Naive thymus-derived CD4-positive, alpha-beta T cell (primary cell): ENCODE data around the gene SKIC8. TPM values are rescaled to one million over a fixed set of nuclear protein-coding genes. Genes with fewer than 3 reads are reported as not detected.

Source experiments
- ATAC-seq: fragments of 150-1000 bp; cut with Tn5 transposase; 2 replicates; pipeline ENCODE4 v1.10.0; 2021; ENCODE audit warnings: mild to moderate bottlenecking, moderate library complexity
- CTCF ChIA-PET: fragments of 350-600 bp; sonication (Branson Sonifier 250); formaldehyde crosslinking; loops from one replicate; lab custom pipeline; 2021; ENCODE audit warnings: antibody characterized with exemption; lab: Charles Lee
- POLR2A ChIA-PET: fragments of 350-600 bp; sonication (Branson Sonifier 250); formaldehyde crosslinking; loops from one replicate; lab custom pipeline; 2021; ENCODE audit warnings: antibody characterized with exemption, inconsistent platforms; lab: Charles Lee
- DNase-seq, 9 donors: peaks; one replicate each; pipeline versions ENCODE4 v3.0.0 to v3.0.0-alpha.2; 2020 to 2022; ENCODE audit warnings: mixed read lengths in 1 of 9
- H3K27ac ChIP-seq: one replicate; pipeline ENCODE4 v1.7.0; 2013; ENCODE audit warnings: mild to moderate bottlenecking, low read depth, low read length, moderate library complexity
- H3K27me3 ChIP-seq, 2 donors: one replicate each; pipeline ENCODE4 v1.7.0; 2013; ENCODE audit warnings: low read length in 2 of 2, mild to moderate bottlenecking in 2 of 2, moderate library complexity in 2 of 2; ENCODE audit not compliant: control insufficient read depth in 2 of 2, insufficient read depth in 2 of 2
- H3K36me3 ChIP-seq, 3 experiments: 1 replicate in 2 of 3; 2 replicates in 1 of 3; pipeline ENCODE4 v1.7.0; 2013; ENCODE audit warnings: low read length in 3 of 3, mild to moderate bottlenecking in 3 of 3, moderate library complexity in 1 of 3; ENCODE audit not compliant: insufficient read depth in 3 of 3, control insufficient read depth in 2 of 3
- H3K4me1 ChIP-seq, 2 donors: one replicate each; pipeline ENCODE4 v1.7.0; 2013; ENCODE audit warnings: low read length in 2 of 2, mild to moderate bottlenecking in 2 of 2, moderate library complexity in 1 of 2; ENCODE audit not compliant: control insufficient read depth in 2 of 2, insufficient read depth in 2 of 2
- H3K4me3 ChIP-seq: 2 replicates; pipeline ENCODE4 v1.7.0; 2013; ENCODE audit warnings: mild to moderate bottlenecking, low read length
- H3K9me3 ChIP-seq, 3 experiments: 1 replicate in 2 of 3; 2 replicates in 1 of 3; pipeline ENCODE4 v1.7.0; 2013; ENCODE audit warnings: low read length in 3 of 3; ENCODE audit not compliant: control insufficient read depth in 2 of 3
- H3K27ac Mint-ChIP-seq, 9 donors: one replicate each; pipeline ENCODE4 v1.8.0; 2020 to 2022; ENCODE audit warnings: mixed read lengths in 9 of 9, mild to moderate bottlenecking in 8 of 9, moderate library complexity in 5 of 9, inconsistent platforms in 2 of 9
- H3K27me3 Mint-ChIP-seq, 5 donors: one replicate each; pipeline ENCODE4 v1.8.0; 2021 to 2022; ENCODE audit warnings: mixed read lengths in 5 of 5, mild to moderate bottlenecking in 1 of 5
- H3K36me3 Mint-ChIP-seq, 5 donors: one replicate each; pipeline ENCODE4 v1.8.0; 2020 to 2022; ENCODE audit warnings: mixed read lengths in 5 of 5, mild to moderate bottlenecking in 3 of 5, inconsistent platforms in 1 of 5
- H3K4me1 Mint-ChIP-seq, 7 donors: one replicate each; pipeline ENCODE4 v1.8.0; 2020 to 2022; ENCODE audit warnings: mixed read lengths in 7 of 7, mild to moderate bottlenecking in 3 of 7, inconsistent platforms in 1 of 7
- H3K4me3 Mint-ChIP-seq, 10 donors: one replicate each; pipeline ENCODE4 v1.8.0; 2020 to 2022; ENCODE audit warnings: mild to moderate bottlenecking in 10 of 10, mixed read lengths in 10 of 10, moderate library complexity in 6 of 10, inconsistent platforms in 2 of 10
- H3K9me3 Mint-ChIP-seq, 11 donors: one replicate each; pipeline ENCODE4 v1.8.0; 2020 to 2022; ENCODE audit warnings: mixed read lengths in 11 of 11, mild to moderate bottlenecking in 4 of 11, inconsistent platforms in 1 of 11, moderate library complexity in 1 of 11
- intact Hi-C, 2 donors: fragments of 100-400 bp; cut with micrococcal nuclease; formaldehyde crosslinking; loops; one replicate each; pipeline ENCODE4 v1.15.1; 2023
- polyA plus RNA-seq, 2 donors: library from polyadenylated mRNA; unstranded; fragments of 300-500 nt; fragmentation: Illumina TruSeq; gene quantifications; one replicate each; pipeline ENCODE4 v1.2.3, GENCODE V29; 2021
- total RNA-seq, 6 experiments: library from RNA in 5 of 6; stranded (reverse) in 5 of 6; gene quantifications; 1 replicate in 5 of 6; 2 replicates in 1 of 6; pipeline ENCODE4 v1.2.3 and lab custom pipeline; 2021 to 2026

The SKIC8 gene
- total and polyA plus RNA-seq, 7 experiments from 2014 or later: 26.7 to 95.8 (median 45.4) TPM

DNA sequence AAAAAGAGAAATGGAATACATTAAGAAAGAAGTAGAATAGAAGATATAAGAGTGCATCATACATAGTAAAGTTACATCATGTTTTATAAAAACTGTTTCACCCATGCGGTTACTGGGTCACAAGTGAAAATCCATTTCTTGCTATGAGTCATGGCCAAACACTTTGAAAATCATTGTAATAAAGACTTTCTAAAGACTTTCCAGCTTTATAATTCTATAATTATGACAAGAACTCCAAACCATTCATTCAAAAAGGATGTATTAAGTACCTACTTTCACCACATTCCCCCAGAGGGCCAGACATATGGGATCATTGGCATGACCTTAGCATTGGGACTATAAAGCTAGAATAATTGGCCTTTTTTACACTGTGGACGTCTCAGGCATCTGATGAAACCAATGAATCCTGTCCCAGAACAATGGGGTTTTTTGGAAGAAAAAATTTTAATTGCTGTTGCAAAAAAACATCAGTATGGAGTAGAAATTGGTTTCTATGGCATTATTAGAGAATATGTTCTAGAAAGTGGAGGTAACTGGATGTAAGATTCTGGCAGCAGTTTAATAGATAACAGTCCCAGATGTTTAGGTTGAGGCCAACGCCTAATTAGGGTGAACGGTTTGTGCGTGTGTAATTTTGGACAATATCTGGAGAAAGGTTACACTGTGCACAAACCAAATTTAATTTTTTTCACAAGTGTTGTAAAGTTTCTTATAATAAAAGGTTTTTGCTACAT is 3.3 kb upstream of the SKIC8 start:
- peaks cover 0 to 10% (median 6%) of the 10 kb centered on the region in 5 donors for H3K27me3 Mint-ChIP-seq
- ChIA-PET POLR2A (no interaction called here), CTCF (no interaction called here)
- no peaks in the 10 kb centered on the region for H3K36me3 Mint-ChIP-seq
- H3K27me3 ChIP-seq: no peaks in the 10 kb centered on the region
- H3K9me3 Mint-ChIP-seq: no peaks in the 10 kb centered on the region
- no peaks in the 10 kb centered on the region for H3K9me3 ChIP-seq
- H3K36me3 ChIP-seq: no peaks in the 10 kb centered on the region
- ATAC-seq (no peak), DNase-seq (no peak)
- H3K4me3 ChIP-seq: no peak overlapping the region
- H3K4me1 Mint-ChIP-seq: peaks cover 6 to 27% (median 21%) of the 10 kb centered on the region in 7 donors
- H3K4me3 Mint-ChIP-seq: no peak overlapping the region
- H3K27ac ChIP-seq: no peak overlapping the region
- intact Hi-C loops: loop anchor here in 1 of 2 donors (10.0 kb wide), 1 partner anchor 402 kb away; no protein-coding TSS in a partner anchor
- peaks cover 8 to 15% of the 10 kb centered on the region in 2 donors for H3K4me1 ChIP-seq
- H3K27ac Mint-ChIP-seq: no peak overlapping the region

DNA sequence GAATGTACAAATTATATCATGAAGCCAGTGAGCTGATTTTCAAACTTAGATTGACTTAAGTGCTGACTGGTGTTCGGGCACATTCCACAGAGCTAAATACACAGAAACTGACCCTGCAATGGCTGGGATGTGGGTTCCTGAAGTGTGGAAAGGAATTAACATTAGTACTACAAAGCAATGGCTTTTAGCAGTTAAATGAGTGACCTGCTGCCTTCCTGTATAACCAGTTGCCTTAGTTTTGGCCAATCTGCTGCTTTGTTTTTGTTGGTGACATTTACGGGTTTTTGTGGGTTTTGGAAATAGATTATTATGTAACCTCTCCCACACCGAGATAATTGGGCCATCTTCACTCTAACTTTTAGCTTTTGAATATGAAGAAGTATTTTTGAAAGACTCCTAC is 2.4 kb upstream of the SKIC8 start:
- H3K4me3 Mint-ChIP-seq: peak overlapping the region in 3 of 10 donors; percentile 19 to 39 (median 27)
- H3K9me3 Mint-ChIP-seq: no peaks in the 10 kb centered on the region
- H3K4me1 ChIP-seq: peaks cover 8 to 15% of the 10 kb centered on the region in 2 donors
- CTCF ChIA-PET: no interaction called here
- H3K36me3 ChIP-seq: no peaks in the 10 kb centered on the region
- H3K27me3 Mint-ChIP-seq: peaks cover 0 to 7% (median 6%) of the 10 kb centered on the region in 5 donors
- H3K4me1 Mint-ChIP-seq: peaks cover 6 to 33% (median 26%) of the 10 kb centered on the region in 7 donors
- no peak overlapping the region for H3K27ac ChIP-seq
- no peaks in the 10 kb centered on the region for H3K36me3 Mint-ChIP-seq
- peak overlapping the region in 1 of 9 donors; percentile 42 for H3K27ac Mint-ChIP-seq
- no peaks in the 10 kb centered on the region for H3K9me3 ChIP-seq
- intact Hi-C loops: loop anchor here in 1 of 2 donors (10.0 kb wide), 1 partner anchor 403 kb away; no protein-coding TSS in a partner anchor
- H3K27me3 ChIP-seq: no peaks in the 10 kb centered on the region
- POLR2A ChIA-PET: interaction anchor here (1.8 kb wide), 1 partner anchor 9 kb away, joined by 4 read pairs; no protein-coding TSS in a partner anchor
- no peak for DNase-seq
- no peak for ATAC-seq
- no peak overlapping the region for H3K4me3 ChIP-seq

DNA sequence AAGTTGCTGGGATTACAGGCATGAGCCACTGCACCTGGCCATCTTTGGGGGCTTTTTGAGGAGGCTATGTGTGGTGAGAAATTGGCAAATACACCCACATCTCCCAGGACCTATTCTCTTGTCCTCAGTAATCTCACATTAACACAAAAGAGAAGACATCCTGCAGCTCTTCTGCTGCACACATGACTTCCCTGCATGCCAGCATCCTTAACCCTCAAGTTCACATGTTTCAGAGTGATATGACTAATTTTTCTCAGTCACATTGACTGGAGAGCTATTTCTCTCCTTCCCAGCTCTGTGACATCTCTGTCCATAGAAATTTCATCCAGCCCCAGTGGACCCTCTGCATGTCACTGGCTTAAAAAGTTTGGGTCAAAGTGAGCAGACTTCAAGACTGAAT is 1.9 kb upstream of the SKIC8 start:
- peaks cover 0 to 7% (median 5%) of the 10 kb centered on the region in 5 donors for H3K27me3 Mint-ChIP-seq
- peak overlapping the region in 6 of 9 donors; percentile 16 to 78 (median 54) for H3K27ac Mint-ChIP-seq
- POLR2A ChIA-PET: interaction anchor here (1.8 to 2.9 kb wide), 2 partner anchors 9 to 137 kb away, joined by 4 to 44 read pairs; partner anchors contain the start of gene IREB2
- CTCF ChIA-PET: no interaction called here
- DNase-seq (no peak), ATAC-seq (no peak)
- H3K4me3 ChIP-seq: no peak overlapping the region
- peaks cover 8 to 15% of the 10 kb centered on the region in 2 donors for H3K4me1 ChIP-seq
- no peak overlapping the region for H3K27ac ChIP-seq
- H3K4me1 Mint-ChIP-seq: peaks cover 6 to 34% (median 27%) of the 10 kb centered on the region in 7 donors
- no peaks in the 10 kb centered on the region for H3K9me3 ChIP-seq
- intact Hi-C loops: loop anchor here in 1 of 2 donors (10.0 kb wide), 1 partner anchor 403 kb away; no protein-coding TSS in a partner anchor
- H3K4me3 Mint-ChIP-seq: peak overlapping the region in 7 of 10 donors; percentile 14 to 74 (median 39)
- H3K27me3 ChIP-seq: no peaks in the 10 kb centered on the region
- no peaks in the 10 kb centered on the region for H3K9me3 Mint-ChIP-seq
- H3K36me3 ChIP-seq: no peaks in the 10 kb centered on the region
- no peaks in the 10 kb centered on the region for H3K36me3 Mint-ChIP-seq

DNA sequence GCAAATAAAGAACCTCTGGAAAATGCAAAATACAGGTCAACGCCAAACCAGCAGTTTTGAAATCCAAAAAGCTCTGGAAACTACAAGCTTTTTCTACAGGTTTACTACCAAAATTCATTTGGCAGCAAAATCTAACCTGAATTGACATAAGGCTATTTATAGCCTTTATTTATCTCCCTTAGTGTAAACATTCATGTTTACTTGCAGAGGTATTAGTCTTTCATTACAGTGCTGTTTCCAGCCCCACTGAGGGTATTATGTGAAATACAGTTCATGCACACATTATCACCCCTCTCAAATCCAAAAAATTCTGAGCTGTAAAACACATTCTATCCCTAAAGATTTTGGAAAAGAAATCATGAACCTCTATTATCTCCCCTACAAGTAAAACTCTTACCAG is 7.2 kb downstream of the SKIC8 start:
- no peak for ATAC-seq
- CTCF ChIA-PET: interaction anchor here (0.6 to 2.1 kb wide), 2 partner anchors 10 to 176 kb away, joined by 3 to 6 read pairs; no protein-coding TSS in a partner anchor

DNA sequence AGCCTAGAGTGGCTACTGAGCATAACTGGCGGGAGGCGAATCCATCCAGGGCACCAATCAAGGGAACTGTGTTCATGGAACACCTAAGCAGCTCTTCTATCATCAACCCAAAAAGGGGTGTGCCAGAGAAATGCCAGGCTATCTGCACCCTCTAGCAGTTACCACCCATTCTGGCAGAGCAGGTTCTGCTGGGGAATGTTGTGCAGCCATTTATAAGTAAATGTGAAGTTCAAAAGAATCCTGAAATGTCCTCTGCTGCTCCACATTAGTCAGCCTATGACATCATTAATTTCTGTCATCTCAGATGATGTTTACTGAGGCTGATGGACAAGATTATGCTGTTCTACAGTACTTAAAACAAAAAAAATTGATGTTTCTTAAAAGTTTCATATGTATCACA is 7.7 kb downstream of the SKIC8 start:
- Histone ChIP-seq H3K9me3 (no peaks in the 10 kb centered on the region), H3K4me3 (no peak overlapping the region), H3K27me3 (no peaks in the 10 kb centered on the region), H3K27ac (no peak overlapping the region), H3K36me3 (peaks cover 0 to 69% (median 5%) of the 10 kb centered on the region in 3 experiments), H3K4me1 (no peaks in the 10 kb centered on the region)
- Mint-ChIP-seq H3K4me3 (no peak overlapping the region), H3K27me3 (no peaks in the 10 kb centered on the region), H3K9me3 (peaks cover 0 to 1% (median 0%) of the 10 kb centered on the region in 11 donors), H3K36me3 (peaks cover 4 to 54% (median 17%) of the 10 kb centered on the region in 5 donors), H3K27ac (no peak overlapping the region), H3K4me1 (peaks cover 0 to 10% (median 7%) of the 10 kb centered on the region in 7 donors)
- CTCF ChIA-PET: interaction anchor here (2.1 kb wide), 1 partner anchor 9 kb away, joined by 6 read pairs; no protein-coding TSS in a partner anchor
- intact Hi-C loops: no loop called here
- POLR2A ChIA-PET: interaction anchor here (1.3 kb wide), 1 partner anchor 8 kb away, joined by 4 read pairs; the partner anchor contains the start of gene SKIC8
- no peak for ATAC-seq
- DNase-seq: no peak

More for the DNA sequence above, 7.2 kb downstream of the SKIC8 start:
- POLR2A ChIA-PET: interaction anchor here (1.0 kb wide), 1 partner anchor 9 kb away, joined by 4 read pairs; no protein-coding TSS in a partner anchor
- Histone ChIP-seq H3K27ac (no peak overlapping the region), H3K4me1 (no peaks in the 10 kb centered on the region), H3K36me3 (peaks cover 0 to 64% (median 5%) of the 10 kb centered on the region in 3 experiments), H3K4me3 (no peak overlapping the region), H3K27me3 (no peaks in the 10 kb centered on the region), H3K9me3 (no peaks in the 10 kb centered on the region)
- H3K27me3 Mint-ChIP-seq: no peaks in the 10 kb centered on the region
- intact Hi-C loops: no loop called here
- H3K36me3 Mint-ChIP-seq: peaks cover 3 to 49% (median 17%) of the 10 kb centered on the region in 5 donors
- H3K4me1 Mint-ChIP-seq: peaks cover 4 to 12% (median 7%) of the 10 kb centered on the region in 7 donors
- H3K27ac Mint-ChIP-seq: no peak overlapping the region
- DNase-seq: no peak
- H3K9me3 Mint-ChIP-seq: peaks cover 0 to 1% (median 0%) of the 10 kb centered on the region in 11 donors
- H3K4me3 Mint-ChIP-seq: no peak overlapping the region

DNA sequence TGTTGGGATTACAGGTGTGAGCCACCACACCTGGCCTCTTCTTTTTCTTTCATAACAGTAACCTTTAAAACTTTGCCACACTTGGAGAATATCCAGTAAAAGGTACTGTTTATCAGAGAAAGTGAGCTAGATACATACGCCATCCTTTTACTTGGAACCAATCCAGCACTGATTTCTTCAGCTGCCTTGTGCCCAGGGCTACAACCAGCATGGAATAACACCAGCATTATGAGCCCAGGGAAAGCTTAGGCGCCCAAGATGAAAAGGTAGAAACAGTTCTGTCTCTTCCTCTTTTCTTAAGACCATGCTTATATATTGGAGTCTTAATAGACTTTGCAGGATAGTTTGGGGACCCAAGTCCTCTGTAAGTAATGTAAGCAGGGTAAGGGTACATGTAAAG is 8.4 kb downstream of the SKIC8 start:
- DNase-seq (no peak), ATAC-seq (no peak)
- ChIA-PET POLR2A (interaction anchor here (0.6 to 1.3 kb wide), 2 partner anchors 9 to 27 kb away, joined by 3 to 4 read pairs; partner anchors contain the start of genes DNAJA4 and SKIC8), CTCF (interaction anchor here (2.1 kb wide), 1 partner anchor 9 kb away, joined by 6 read pairs; no protein-coding TSS in a partner anchor)
- Mint-ChIP-seq H3K9me3 (peaks cover 0 to 1% (median 0%) of the 10 kb centered on the region in 11 donors), H3K4me3 (no peak overlapping the region), H3K27me3 (no peaks in the 10 kb centered on the region), H3K27ac (peak overlapping the region in 1 of 9 donors; percentile 12), H3K36me3 (peaks cover 7 to 60% (median 24%) of the 10 kb centered on the region in 5 donors), H3K4me1 (peaks cover 0 to 12% (median 7%) of the 10 kb centered on the region in 7 donors)
- Histone ChIP-seq H3K4me1 (no peaks in the 10 kb centered on the region), H3K27ac (no peak overlapping the region), H3K4me3 (no peak overlapping the region), H3K36me3 (peaks cover 0 to 76% (median 5%) of the 10 kb centered on the region in 3 experiments), H3K9me3 (no peaks in the 10 kb centered on the region), H3K27me3 (no peaks in the 10 kb centered on the region)
- intact Hi-C loops: no loop called here
